T-helper 2 cell treated with Interferon-gamma antibody and Interleukin-4, amounts not matched to agents 5 μg/mL and 100 μg/mL, for 36 hours (primary cell): ENCODE results near the gene SHISA6.

ENCODE experiments used
- DNase-seq: peaks from one replicate; pipeline ENCODE4 v3.0.0; 2021; ENCODE audit warnings: low spot score
- H3K27ac Mint-ChIP-seq: one replicate; pipeline ENCODE4 v1.8.0; 2021; ENCODE audit warnings: mild to moderate bottlenecking, mixed read lengths
- H3K27me3 Mint-ChIP-seq: one replicate; pipeline ENCODE4 v1.8.0; 2021; ENCODE audit warnings: low read depth, mixed read lengths
- H3K36me3 Mint-ChIP-seq: one replicate; pipeline ENCODE4 v1.8.0; 2021; ENCODE audit warnings: low read depth, mixed read lengths
- H3K4me1 Mint-ChIP-seq: one replicate; pipeline ENCODE4 v1.8.0; 2021; ENCODE audit warnings: low read depth, mixed read lengths
- H3K4me3 Mint-ChIP-seq: one replicate; pipeline ENCODE4 v1.8.0; 2022; ENCODE audit warnings: mild to moderate bottlenecking, moderate library complexity, mixed read lengths
- H3K9me3 Mint-ChIP-seq: one replicate; pipeline ENCODE4 v1.8.0; 2021; ENCODE audit warnings: mixed read lengths

Gene SHISA6

DNA sequence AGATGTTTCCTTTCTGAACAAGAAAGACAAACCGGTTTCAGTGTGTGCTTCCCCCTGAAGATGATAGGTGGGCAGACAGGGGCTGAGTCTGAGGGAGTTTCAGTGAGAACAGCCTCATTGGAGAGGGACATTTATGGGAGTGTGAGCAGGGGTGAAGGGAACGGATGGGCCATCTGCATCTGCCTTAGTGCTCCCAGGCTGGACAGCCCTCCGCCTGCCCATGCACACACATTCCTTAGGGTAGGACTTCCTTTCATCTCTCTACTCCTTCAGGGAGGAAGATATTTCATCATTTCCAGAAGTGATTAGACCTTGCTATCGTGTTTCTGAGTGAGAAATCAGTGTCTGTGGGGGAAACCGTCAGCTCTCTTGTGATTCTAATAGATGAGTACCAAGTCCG, 3.8 kb downstream of the SHISA6 start:
- Mint-ChIP-seq H3K36me3 (no peaks in the 10 kb centered on the region), H3K9me3 (no peaks in the 10 kb centered on the region), H3K27me3 (peaks cover 19% of the 10 kb centered on the region), H3K4me1 (no peaks in the 10 kb centered on the region), H3K27ac (no peak overlapping the region), H3K4me3 (no peak overlapping the region)
- DNase-seq: no peak

DNA sequence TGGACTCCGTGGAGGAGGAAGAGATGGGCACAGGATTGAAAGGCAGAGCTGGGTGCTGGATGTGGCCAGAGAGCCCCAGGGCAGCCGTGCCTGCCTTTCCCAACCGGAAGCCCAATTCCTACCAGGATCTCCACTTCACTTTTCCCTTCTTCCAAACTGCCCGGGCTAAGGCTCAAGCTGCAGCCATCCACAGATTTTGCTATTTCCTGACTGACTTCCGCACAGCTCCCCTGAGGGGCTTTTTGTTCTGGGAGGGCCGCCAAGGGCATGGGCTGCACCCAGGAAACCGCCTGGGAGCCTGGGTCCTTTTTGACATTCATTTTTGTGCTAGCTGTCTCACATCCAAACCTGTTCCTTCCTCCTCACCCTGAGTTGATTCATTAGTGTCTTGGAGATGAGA, 4.2 kb downstream of the SHISA6 start:
- H3K27me3 Mint-ChIP-seq: peaks cover 17% of the 10 kb centered on the region
- DNase-seq: no peak
- H3K4me1 Mint-ChIP-seq: no peaks in the 10 kb centered on the region
- no peaks in the 10 kb centered on the region for H3K9me3 Mint-ChIP-seq
- H3K27ac Mint-ChIP-seq: no peak overlapping the region
- H3K4me3 Mint-ChIP-seq: no peak overlapping the region
- no peaks in the 10 kb centered on the region for H3K36me3 Mint-ChIP-seq

DNA sequence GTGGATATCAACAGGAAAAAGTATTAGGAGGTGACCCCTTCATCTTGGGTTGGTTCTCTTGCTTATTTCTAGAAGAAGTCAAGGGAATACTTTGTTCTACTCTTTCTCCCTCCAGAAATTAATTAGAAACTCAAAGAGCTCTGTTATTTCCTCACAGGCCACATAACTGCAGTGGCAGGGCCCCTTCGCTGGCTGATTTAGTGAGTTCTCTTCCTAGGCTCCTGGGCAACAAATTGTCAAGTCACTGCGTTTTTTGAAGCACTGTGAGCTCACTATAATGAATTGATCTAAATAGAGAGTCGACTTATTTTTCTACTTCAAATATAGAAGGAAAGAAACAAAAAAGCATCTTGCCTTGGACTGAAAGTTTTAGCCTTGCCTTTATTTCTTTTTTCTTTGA, 4.8 kb downstream of the SHISA6 start:
- Mint-ChIP-seq H3K4me3 (no peak overlapping the region), H3K9me3 (no peaks in the 10 kb centered on the region), H3K27me3 (peaks cover 17% of the 10 kb centered on the region), H3K27ac (no peak overlapping the region), H3K4me1 (no peaks in the 10 kb centered on the region), H3K36me3 (no peaks in the 10 kb centered on the region)
- no peak for DNase-seq

DNA sequence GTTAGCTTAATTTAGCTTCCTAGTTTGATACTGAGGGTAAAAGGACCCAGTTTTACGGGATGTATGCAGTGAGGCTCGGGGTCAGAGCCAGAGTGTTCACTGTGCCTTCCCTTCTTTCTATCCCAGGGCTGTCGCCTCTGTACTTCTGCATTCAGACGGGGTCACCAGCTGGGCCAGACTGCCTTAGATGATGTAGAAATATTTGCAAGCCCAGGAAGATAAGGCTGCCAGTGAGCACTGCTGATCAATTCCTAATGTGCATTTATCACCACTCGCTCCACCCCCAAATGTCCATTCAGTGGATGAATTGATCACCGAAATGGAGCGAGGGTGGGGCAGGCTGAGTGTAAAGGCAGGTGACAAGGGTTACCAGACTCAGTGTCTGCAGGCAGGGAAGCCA, 9.1 kb downstream of the SHISA6 start:
- Mint-ChIP-seq H3K9me3 (peaks cover 10% of the 10 kb centered on the region), H3K36me3 (no peaks in the 10 kb centered on the region), H3K27ac (no peak overlapping the region), H3K4me1 (no peaks in the 10 kb centered on the region), H3K27me3 (no peaks in the 10 kb centered on the region), H3K4me3 (no peak overlapping the region)
- DNase-seq: no peak

DNA sequence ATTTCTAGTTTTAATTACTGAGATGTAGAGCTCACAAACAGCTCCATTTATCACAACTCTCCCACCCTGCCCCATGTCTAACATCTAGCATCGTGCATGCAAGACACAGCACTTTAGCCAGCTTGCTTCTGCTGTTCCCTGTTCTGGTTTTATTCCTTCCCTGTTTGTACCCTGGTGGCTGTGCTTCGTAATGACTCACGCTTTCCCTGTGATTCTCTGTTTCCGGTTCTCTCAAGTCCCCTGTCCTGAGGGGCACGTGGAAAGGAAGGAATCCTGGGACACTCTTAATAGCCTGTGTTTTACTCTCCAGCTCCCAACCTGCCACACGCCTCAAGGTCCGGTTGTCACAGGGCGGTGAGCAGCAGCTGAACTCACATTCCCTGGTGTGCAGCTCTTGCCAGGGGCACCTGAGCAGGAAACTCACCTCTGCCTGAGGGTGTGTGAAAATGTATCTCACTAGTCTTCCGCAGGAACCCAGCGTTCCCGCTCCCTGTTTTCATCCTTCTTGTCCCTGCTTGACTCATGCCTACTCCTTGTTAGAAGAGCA, 10.6 kb downstream of the SHISA6 start:
- Mint-ChIP-seq H3K4me1 (no peaks in the 10 kb centered on the region), H3K27ac (no peak overlapping the region)

DNA sequence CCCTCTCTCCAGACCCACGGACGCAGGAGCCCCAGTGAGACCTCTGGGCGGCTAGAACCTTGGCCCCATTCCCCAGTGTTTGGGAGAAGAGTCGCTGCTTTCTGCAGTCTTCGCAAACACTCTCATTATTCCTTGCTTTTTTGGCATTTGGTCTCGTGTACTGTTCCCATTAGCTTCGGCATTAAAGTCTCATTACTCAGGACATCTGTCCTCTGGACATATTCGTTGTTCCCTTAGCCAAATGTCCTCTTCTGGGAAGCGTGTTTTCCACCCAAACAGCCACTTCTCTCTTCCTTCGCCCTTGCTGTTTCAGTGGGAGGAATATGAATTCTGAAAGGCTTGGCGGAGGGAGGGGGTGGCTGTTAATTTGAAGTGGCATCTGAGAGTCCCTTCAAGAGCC, 11.1 kb downstream of the SHISA6 start:
- Mint-ChIP-seq H3K4me1 (no peaks in the 10 kb centered on the region), H3K36me3 (no peaks in the 10 kb centered on the region), H3K9me3 (peaks cover 10% of the 10 kb centered on the region), H3K4me3 (no peak overlapping the region), H3K27ac (no peak overlapping the region), H3K27me3 (no peaks in the 10 kb centered on the region)
- no peak for DNase-seq

More for the DNA sequence above, 10.6 kb downstream of the SHISA6 start:
- DNase-seq: no peak
- Mint-ChIP-seq H3K9me3 (peaks cover 10% of the 10 kb centered on the region), H3K4me3 (no peak overlapping the region), H3K36me3 (no peaks in the 10 kb centered on the region), H3K27me3 (no peaks in the 10 kb centered on the region)

DNA sequence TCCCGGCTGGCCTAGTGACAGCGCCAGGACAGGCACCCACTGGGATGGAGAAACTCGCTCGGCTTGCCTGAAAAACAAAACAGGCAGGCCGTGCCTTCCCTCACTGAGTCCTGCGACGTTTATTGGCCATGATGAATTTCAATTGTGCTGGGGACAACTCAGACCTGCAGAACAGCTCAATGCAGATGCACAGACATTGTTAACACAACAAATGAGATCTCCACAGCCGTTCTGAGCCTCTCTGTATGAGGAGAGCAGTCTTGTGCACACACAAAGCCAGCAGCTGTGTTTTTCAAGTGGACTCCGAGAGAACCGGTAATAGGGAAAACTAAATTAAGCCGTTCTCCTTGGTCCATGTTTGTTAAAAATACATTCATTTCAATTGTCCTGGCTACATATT, 15.9 kb downstream of the SHISA6 start:
- no peak overlapping the region for H3K27ac Mint-ChIP-seq
- no peak for DNase-seq
- no peaks in the 10 kb centered on the region for H3K27me3 Mint-ChIP-seq
- no peak overlapping the region for H3K4me3 Mint-ChIP-seq
- no peaks in the 10 kb centered on the region for H3K4me1 Mint-ChIP-seq
- peaks cover 14% of the 10 kb centered on the region for H3K9me3 Mint-ChIP-seq
- no peaks in the 10 kb centered on the region for H3K36me3 Mint-ChIP-seq

DNA sequence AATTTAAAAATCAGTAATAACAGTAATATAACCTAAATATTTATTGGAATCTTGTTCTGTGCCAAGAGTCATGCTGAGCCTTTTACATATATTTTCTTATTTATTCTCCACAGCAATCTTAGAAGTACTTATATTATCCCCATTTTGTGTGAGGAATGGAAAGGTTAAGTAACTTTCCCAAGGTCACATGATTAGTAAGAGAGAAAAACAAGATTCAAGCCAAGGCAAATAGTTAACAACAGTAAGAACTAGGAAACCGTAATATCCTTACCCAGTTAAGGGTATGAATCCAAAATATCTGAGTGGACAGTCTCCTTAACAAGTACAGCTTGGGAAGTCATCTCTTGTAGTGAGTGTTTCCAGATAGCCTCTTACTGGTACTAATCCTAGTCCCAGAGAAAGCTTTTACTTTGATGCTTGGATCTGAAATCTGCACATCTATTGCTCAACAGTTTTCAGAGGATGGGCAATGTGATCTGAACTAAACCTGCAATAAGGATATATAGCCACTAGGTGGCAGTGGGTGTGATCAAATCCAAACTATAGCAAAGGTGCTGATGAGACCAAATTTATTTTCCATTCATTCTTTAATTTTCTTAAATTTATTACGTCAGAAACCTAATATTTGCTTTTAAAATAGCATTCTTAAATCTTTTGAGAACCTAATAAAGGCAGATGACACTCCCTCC, 23.3 kb downstream of the SHISA6 start:
- no peaks in the 10 kb centered on the region for H3K27me3 Mint-ChIP-seq
- no peaks in the 10 kb centered on the region for H3K36me3 Mint-ChIP-seq
- peaks cover 36% of the 10 kb centered on the region for H3K9me3 Mint-ChIP-seq
- no peak overlapping the region for H3K27ac Mint-ChIP-seq
- no peaks in the 10 kb centered on the region for H3K4me1 Mint-ChIP-seq
- no peak overlapping the region for H3K4me3 Mint-ChIP-seq
- DNase-seq: no peak

DNA sequence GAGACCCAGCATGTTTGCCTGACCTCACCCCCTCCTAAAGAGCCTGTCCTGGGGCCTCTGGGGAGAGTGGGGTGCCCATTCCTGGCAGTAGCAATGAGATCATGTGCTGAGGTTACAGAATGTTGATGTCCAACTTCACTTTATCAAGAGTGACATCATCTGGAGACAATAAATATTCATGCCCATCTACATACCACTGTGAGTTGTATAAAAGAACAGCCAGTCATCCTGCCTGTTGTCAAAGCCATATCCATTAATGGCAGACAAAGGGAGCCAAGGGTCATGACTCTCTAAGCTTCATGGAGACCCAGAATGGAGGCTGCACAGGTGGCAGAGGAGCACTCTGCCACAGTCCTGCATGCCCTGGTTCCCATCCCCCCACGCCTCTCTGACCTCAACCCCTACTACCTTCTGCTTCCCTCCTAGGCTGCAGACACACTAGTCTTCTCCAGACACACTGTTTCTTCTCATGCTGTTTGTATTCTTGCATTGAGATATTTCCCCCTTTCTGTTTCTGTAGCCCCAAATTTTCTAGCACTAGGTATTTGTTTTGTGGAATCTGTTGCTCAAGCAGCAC, 27.1 kb downstream of the SHISA6 start:
- H3K27me3 Mint-ChIP-seq: no peaks in the 10 kb centered on the region
- no peaks in the 10 kb centered on the region for H3K4me1 Mint-ChIP-seq
- H3K4me3 Mint-ChIP-seq: no peak overlapping the region
- H3K36me3 Mint-ChIP-seq: no peaks in the 10 kb centered on the region
- peaks cover 42% of the 10 kb centered on the region for H3K9me3 Mint-ChIP-seq
- no peak for DNase-seq
- no peak overlapping the region for H3K27ac Mint-ChIP-seq

DNA sequence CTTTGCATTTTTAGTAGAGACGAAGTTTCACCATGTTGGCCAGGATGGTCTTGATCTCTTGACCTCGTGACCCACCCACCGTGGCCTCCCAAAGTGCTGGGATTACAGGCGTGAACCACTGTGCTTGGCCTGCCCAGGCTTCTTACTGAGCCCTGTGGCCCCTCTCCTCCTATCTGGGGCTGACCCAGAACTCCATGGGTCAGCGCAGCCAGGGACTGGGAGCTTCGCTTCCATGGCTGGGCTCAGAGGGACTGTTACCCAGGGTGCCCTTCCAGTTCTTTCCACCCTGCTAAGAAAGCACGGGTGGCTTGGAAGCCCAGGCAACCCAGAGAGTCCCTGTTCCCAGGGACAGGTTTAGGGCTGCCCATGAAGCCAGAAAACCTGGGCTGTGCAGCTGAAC, 28.2 kb downstream of the SHISA6 start:
- H3K27ac Mint-ChIP-seq: no peak overlapping the region
- H3K27me3 Mint-ChIP-seq: no peaks in the 10 kb centered on the region
- H3K9me3 Mint-ChIP-seq: peaks cover 31% of the 10 kb centered on the region
- no peak for DNase-seq
- no peaks in the 10 kb centered on the region for H3K36me3 Mint-ChIP-seq
- no peak overlapping the region for H3K4me3 Mint-ChIP-seq
- no peaks in the 10 kb centered on the region for H3K4me1 Mint-ChIP-seq

DNA sequence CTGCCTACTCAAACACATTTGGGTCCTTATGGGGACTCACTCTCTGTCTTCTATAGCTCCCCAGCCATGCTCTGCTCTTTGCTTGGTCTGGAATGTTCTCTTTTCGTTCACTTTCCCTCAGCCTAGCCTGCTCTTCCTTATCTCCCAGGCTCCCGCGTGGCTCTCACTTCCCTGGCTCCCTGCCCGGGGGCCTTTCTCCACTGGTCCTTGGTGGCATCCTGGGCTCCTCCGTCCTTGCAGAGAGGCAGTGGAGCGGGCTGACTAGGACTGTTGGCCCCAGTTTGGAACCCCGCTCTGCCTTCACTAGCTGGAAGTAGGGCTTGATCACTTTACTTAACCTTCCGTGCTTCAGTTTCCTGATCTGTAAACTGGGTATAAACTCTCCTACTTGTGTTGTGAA, 31.2 kb downstream of the SHISA6 start:
- H3K4me1 Mint-ChIP-seq: no peaks in the 10 kb centered on the region
- no peaks in the 10 kb centered on the region for H3K36me3 Mint-ChIP-seq
- H3K4me3 Mint-ChIP-seq: no peak overlapping the region
- no peaks in the 10 kb centered on the region for H3K27me3 Mint-ChIP-seq
- H3K9me3 Mint-ChIP-seq: peaks cover 17% of the 10 kb centered on the region
- DNase-seq: no peak
- no peak overlapping the region for H3K27ac Mint-ChIP-seq

DNA sequence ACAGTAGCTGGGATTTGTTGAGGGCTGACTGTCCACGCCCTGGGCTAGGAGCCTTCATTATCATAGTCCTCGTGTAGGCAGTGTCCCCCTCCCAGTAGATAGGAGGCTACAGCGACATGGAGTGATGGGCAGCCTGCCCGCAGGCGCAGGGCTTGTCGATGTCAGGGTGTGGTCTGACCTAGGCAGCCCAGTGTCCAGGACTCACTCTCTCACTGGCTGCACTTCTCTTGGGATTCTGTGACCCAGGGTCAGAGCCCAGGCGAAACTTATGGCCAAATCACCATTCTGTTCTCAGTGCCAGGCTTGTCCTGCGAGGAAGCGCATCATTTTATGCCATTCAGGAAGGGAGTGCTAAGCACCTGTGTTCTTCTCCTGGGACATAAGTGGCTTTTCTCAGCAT, 32.6 kb downstream of the SHISA6 start:
- no peaks in the 10 kb centered on the region for H3K27me3 Mint-ChIP-seq
- H3K27ac Mint-ChIP-seq: no peak overlapping the region
- no peaks in the 10 kb centered on the region for H3K36me3 Mint-ChIP-seq
- H3K9me3 Mint-ChIP-seq: peaks cover 17% of the 10 kb centered on the region
- DNase-seq: no peak
- no peaks in the 10 kb centered on the region for H3K4me1 Mint-ChIP-seq
- no peak overlapping the region for H3K4me3 Mint-ChIP-seq

DNA sequence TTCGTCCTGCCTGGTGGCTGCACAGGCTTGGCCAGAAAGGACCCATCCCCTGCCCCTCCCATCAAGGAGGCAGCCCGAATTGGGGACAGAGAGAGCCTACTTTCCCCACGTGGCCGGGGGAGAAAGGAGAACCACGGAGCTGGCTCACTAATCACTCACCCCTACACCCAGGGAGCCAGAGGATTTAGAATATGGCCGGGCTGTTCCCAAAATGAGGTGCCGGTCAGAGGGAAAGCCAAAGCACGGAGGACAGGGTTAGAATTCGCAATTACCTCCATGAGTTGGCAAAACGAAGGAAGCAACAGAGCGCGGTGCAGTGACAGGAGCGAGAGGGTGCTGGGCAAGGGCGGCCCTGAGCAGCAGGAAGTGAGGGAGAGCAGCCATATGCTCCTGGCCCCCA, 33.1 kb downstream of the SHISA6 start:
- Mint-ChIP-seq H3K36me3 (no peaks in the 10 kb centered on the region), H3K27me3 (no peaks in the 10 kb centered on the region), H3K4me1 (no peaks in the 10 kb centered on the region), H3K27ac (no peak overlapping the region), H3K9me3 (peaks cover 17% of the 10 kb centered on the region), H3K4me3 (no peak overlapping the region)
- DNase-seq: no peak

DNA sequence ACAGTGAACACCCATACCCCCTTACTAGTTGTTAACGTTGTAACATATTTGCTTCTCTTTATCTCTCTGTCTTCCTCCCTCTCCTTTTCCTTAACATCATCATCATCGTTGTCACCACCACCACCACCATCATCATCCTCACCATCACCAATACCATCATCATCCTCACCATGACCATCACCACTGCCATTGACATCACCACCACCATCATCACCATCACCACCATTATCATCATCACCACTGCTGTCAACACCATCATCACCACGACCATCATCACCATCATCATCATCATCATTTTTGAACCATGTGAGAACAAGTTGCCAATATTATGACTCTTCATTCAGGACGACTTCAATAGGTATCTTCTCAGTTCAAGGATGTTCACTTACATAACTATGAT, 35.5 kb downstream of the SHISA6 start:
- Mint-ChIP-seq H3K9me3 (peaks cover 21% of the 10 kb centered on the region), H3K4me3 (no peak overlapping the region), H3K36me3 (no peaks in the 10 kb centered on the region), H3K27me3 (no peaks in the 10 kb centered on the region), H3K4me1 (no peaks in the 10 kb centered on the region), H3K27ac (no peak overlapping the region)
- no peak for DNase-seq
